ENCODE data around the gene MAGEB18. TPM values are rescaled to one million over a fixed set of nuclear protein-coding genes. Genes with fewer than 3 reads are reported as not detected.

MAGEB18 gene
- total RNA-seq: not detected

- Histone ChIP-seq H3K4me1 (no peaks in the 10 kb centered on the region), H3K4me3 (no peak within 1 kb of the TSS), H3K36me3 (no peaks in the 10 kb centered on the region), H3K27me3 (no peaks in the 10 kb centered on the region), H3K27ac (replicated peaks in 1 of 4) (no peak within 1 kb of the TSS), H3K9me3 (no peaks in the 10 kb centered on the region)
- no peak for DNase-seq (ENCODE audit: extremely low spot score)
- intact Hi-C loops (cut with DNase I): no loop called here
- no peak for TF ChIP-seq EP300 (IDR thresholded peaks at IDR 0.05)
- TF ChIP-seq POLR2A (IDR thresholded peaks at IDR 0.05; ENCODE audit: low read depth): no peak
- 84% methylated on average over 11 of the region's 11 CpGs for WGBS
Observed at GRCh38 chrX:26138274-26138673, at the start of gene MAGEB18. TSS of gene MAGEB18 (plus strand) at chrX:26138343. CDS start at chrX:26138986, 643 bp downstream.

GRCh38 chrX:26100421-26100920 is 37.7 kb upstream of the MAGEB18 start:
- H3K4me3 ChIP-seq: no peak overlapping the region
- WGBS: 61% methylated on average over 3 of the region's 3 CpGs
- H3K36me3 ChIP-seq: no peaks in the 10 kb centered on the region
- TF ChIP-seq POLR2AphosphoS5 (IDR thresholded peaks at IDR 0.05) (no peak), CTCF (IDR thresholded peaks at IDR 0.05) (no peak), EP300 (IDR thresholded peaks at IDR 0.05) (no peak), POLR2A (IDR thresholded peaks at IDR 0.05; ENCODE audit: low read depth) (no peak)
- H3K4me1 ChIP-seq: no peaks in the 10 kb centered on the region
- intact Hi-C loops (cut with DNase I): no loop called here
- no peaks in the 10 kb centered on the region for H3K9me3 ChIP-seq
- H3K27ac ChIP-seq (replicated peaks in 1 of 4): no peak overlapping the region
- DNase-seq (ENCODE audit: extremely low spot score): no peak
- no peaks in the 10 kb centered on the region for H3K27me3 ChIP-seq

GRCh38 chrX:26109142-26109541 is 29.0 kb upstream of the MAGEB18 start:
- no peak for DNase-seq (ENCODE audit: extremely low spot score)
- WGBS: 79% methylated on average over 1 of the region's 1 CpG
- no peak overlapping the region for H3K27ac ChIP-seq (replicated peaks in 1 of 4)
- H3K4me1 ChIP-seq: no peaks in the 10 kb centered on the region
- intact Hi-C loops (cut with DNase I): no loop called here
- H3K9me3 ChIP-seq: no peaks in the 10 kb centered on the region
- no peaks in the 10 kb centered on the region for H3K36me3 ChIP-seq
- TF ChIP-seq CTCF (IDR thresholded peaks at IDR 0.05) (no peak), POLR2AphosphoS5 (IDR thresholded peaks at IDR 0.05) (no peak), EP300 (IDR thresholded peaks at IDR 0.05) (no peak), POLR2A (IDR thresholded peaks at IDR 0.05; ENCODE audit: low read depth) (no peak)
- H3K27me3 ChIP-seq: no peaks in the 10 kb centered on the region
- H3K4me3 ChIP-seq: no peak overlapping the region

- Histone ChIP-seq H3K27me3 (no peaks in the 10 kb centered on the region), H3K36me3 (no peaks in the 10 kb centered on the region), H3K4me1 (no peaks in the 10 kb centered on the region), H3K27ac (replicated peaks in 1 of 4) (no peak overlapping the region), H3K9me3 (no peaks in the 10 kb centered on the region), H3K4me3 (no peak overlapping the region)
- TF ChIP-seq EP300 (IDR thresholded peaks at IDR 0.05) (no peak), POLR2AphosphoS5 (IDR thresholded peaks at IDR 0.05) (no peak), POLR2A (IDR thresholded peaks at IDR 0.05; ENCODE audit: low read depth) (no peak), CTCF (IDR thresholded peaks at IDR 0.05) (no peak)
- intact Hi-C loops (cut with DNase I): no loop called here
- DNase-seq (ENCODE audit: extremely low spot score): no peak
- WGBS: 22% methylated on average over 2 of the region's 2 CpGs
Observed at GRCh38 chrX:26146024-26146423, 7.9 kb downstream of the MAGEB18 start.

GRCh38 chrX:26160301-26160700 is 22.2 kb downstream of the MAGEB18 start, which contains the start of gene MAGEB6B:
TSS of gene MAGEB6B (plus strand) at chrX:26160601. CDS start at chrX:26160601, 0 bp downstream.
- TF ChIP-seq POLR2AphosphoS5 (IDR thresholded peaks at IDR 0.05) (no peak), EP300 (IDR thresholded peaks at IDR 0.05) (no peak), CTCF (IDR thresholded peaks at IDR 0.05) (no peak), POLR2A (IDR thresholded peaks at IDR 0.05; ENCODE audit: low read depth) (no peak)
- Histone ChIP-seq H3K4me3 (no peak within 1 kb of the TSS), H3K27ac (replicated peaks in 1 of 4) (no peak within 1 kb of the TSS), H3K9me3 (no peaks in the 10 kb centered on the region), H3K4me1 (no peaks in the 10 kb centered on the region), H3K36me3 (no peaks in the 10 kb centered on the region), H3K27me3 (no peaks in the 10 kb centered on the region)
- DNase-seq (ENCODE audit: extremely low spot score): no peak
- intact Hi-C loops (cut with DNase I): no loop called here
- WGBS: 92% methylated on average over 10 of the region's 10 CpGs

Other genes with a start within 250 kb of the MAGEB18 start
- gene MAGEB6B, start 22.3 kb downstream of the MAGEB18 start, total RNA-seq: not detected
- gene MAGEB6, start 54.1 kb downstream of the MAGEB18 start, total RNA-seq: not detected
- not detected for gene MAGEB5, start 77.8 kb downstream of the MAGEB18 start, total RNA-seq